Peyer's patch (tissue), 4 donors: ENCODE data around the gene ALG9.

Experiments used
- CTCF ChIP-seq, 6 experiments: fragments of 450-650 bp in 4 of 6; fragments of 200-600 bp in 2 of 6; sonication (generic) in 1 of 6; IDR thresholded peaks; one replicate each; pipeline ENCODE4 v1.5.1; 2017 to 2019; ENCODE audit warnings: antibody characterized with exemption in 6 of 6, mild to moderate bottlenecking in 3 of 6, moderate library complexity in 1 of 6
- POLR2A ChIP-seq, 2 donors: fragments of 450-650 bp; IDR thresholded peaks; one replicate each; pipeline ENCODE4 v1.5.1; 2017; ENCODE audit warnings: antibody characterized with exemption in 2 of 2, mild to moderate bottlenecking in 2 of 2, moderate library complexity in 2 of 2

- TF ChIP-seq POLR2A (IDR thresholded peaks at IDR 0.05), result no peak
- no peak for TF ChIP-seq CTCF (IDR thresholded peaks at IDR 0.05)
These were observed 20.3 kb downstream of the ALG9 start for GRCh38 chr11:111851067-111851466.
